Measurements from ENCODE around the gene TFRC. TPM values are rescaled to one million over a fixed set of nuclear protein-coding genes. Genes with fewer than 3 reads are reported as not detected.

The TFRC gene
- total RNA-seq, 1 experiment from 2014 or later = 143 TPM

DNA sequence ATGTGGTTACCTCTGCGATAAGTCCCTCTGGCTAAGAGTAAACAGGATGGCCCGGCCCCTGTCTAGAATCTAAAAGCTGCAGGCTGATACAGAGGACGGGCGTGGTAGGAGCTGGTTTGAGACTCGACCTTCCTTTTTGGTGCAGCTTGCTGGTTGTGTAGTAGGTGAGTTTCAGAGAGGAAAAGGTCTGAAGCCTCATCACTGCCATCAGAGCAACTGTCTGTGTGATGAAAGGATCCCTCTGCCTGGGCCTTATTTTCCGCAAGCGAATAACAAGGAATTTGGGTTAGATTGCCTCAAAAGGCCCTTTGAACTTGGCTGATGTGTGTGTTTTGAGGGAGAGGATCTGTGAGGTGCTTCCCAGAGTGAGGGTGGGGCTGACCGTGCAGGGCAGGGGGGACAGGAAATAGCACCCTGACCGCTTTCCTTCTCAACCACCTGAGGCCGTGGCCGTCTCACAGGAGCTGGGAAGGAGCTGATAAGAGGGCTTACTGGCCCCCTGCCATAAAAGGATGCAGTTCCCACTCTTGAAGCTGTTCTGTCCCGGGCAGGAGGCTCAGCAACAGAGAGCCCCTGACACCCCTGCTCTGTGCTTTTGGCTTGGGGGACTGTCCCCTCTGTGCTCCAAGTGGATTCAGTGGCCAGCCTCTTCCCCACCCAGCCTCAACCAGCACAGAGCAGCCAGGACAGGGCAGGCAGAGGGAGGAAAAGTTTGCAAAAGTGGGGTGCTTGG, 45.6 kb upstream of the TFRC start:
- H3K27me3 Mint-ChIP-seq (ENCODE audit: low read depth) = no peaks in the 10 kb centered on the region
- H3K27ac Mint-ChIP-seq = peak overlapping the region; percentile 22; the same call in 1 of the 2 replicates
- H3K4me3 Mint-ChIP-seq = no peak overlapping the region
- ChIA-PET POLR2A (interaction anchor here (0.7 kb wide), 1 partner anchor 79 kb away, joined by 4 read pairs; no protein-coding TSS in a partner anchor), CTCF (no interaction called here)
- 0 out of 2 replicates have a peak, but pooled peaks cover 3% of the 10 kb centered on the region for H3K9me3 Mint-ChIP-seq
- TF ChIP-seq ZNF121 (CRISPR knock-in tag; IDR thresholded peaks at IDR 0.05) (peak; percentile 22; the same call in 1 of the 2 replicates), SMAD3 (CRISPR knock-in tag; IDR thresholded peaks at IDR 0.05; ENCODE audit: borderline replicate concordance) (no peak)
- H3K4me1 Mint-ChIP-seq = peaks cover 9% of the 10 kb centered on the region
- no peak for ATAC-seq
- no peaks in the 10 kb centered on the region for H3K36me3 Mint-ChIP-seq
- no peak for DNase-seq (ENCODE audit: low spot score)

DNA sequence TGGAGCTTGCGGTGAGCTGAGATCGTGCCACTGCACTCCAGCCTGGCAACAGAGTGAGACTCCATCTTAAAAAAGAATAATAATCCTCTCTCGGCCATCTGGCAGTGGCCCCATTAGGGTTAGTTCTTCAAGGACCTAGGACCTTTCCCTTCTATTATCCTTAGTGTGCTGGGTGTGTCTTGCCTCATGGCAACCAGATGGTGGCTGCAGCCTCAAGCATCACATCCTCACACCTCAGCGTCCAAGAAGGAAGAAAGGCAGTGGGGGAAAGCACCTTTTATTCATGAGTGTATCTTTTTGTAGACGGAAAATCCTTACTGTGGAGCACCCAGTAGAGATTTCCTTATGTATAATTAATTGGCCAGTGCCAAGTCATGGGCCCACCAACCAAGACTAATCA, 42.7 kb upstream of the TFRC start:
- H3K4me1 Mint-ChIP-seq = peaks cover 9% of the 10 kb centered on the region
- ATAC-seq (no peak), DNase-seq (ENCODE audit: low spot score) (no peak)
- no peaks in the 10 kb centered on the region for H3K9me3 Mint-ChIP-seq
- ChIA-PET POLR2A (no interaction called here), CTCF (no interaction called here)
- no peak overlapping the region for H3K4me3 Mint-ChIP-seq
- TF ChIP-seq, protein P1, sequence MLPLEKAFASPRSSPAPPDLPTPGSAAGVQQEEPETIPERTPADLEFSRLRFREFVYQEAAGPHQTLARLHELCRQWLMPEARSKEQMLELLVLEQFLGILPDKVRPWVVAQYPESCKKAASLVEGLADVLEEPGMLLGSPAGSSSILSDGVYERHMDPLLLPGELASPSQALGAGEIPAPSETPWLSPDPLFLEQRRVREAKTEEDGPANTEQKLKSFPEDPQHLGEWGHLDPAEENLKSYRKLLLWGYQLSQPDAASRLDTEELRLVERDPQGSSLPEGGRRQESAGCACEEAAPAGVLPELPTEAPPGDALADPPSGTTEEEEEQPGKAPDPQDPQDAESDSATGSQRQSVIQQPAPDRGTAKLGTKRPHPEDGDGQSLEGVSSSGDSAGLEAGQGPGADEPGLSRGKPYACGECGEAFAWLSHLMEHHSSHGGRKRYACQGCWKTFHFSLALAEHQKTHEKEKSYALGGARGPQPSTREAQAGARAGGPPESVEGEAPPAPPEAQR (CRISPR knock-in tag; IDR thresholded peaks at IDR 0.05) = no peak
- TF ChIP-seq GRHL2 (CRISPR knock-in tag; IDR thresholded peaks at IDR 0.05; ENCODE audit: insufficient replicate concordance, severe bottlenecking) (no peak), ZNF219 (CRISPR knock-in tag; IDR thresholded peaks at IDR 0.05; ENCODE audit: borderline replicate concordance) (no peak), TCF7 (CRISPR knock-in tag; IDR thresholded peaks at IDR 0.05; ENCODE audit: low read depth) (no peak), ZNF263 (CRISPR knock-in tag; IDR thresholded peaks at IDR 0.05; ENCODE audit: low read depth) (no peak), GTF2I (CRISPR knock-in tag; conservative IDR thresholded peaks at IDR 0.05) (no peak), NFYB (CRISPR knock-in tag; conservative IDR thresholded peaks at IDR 0.05; ENCODE audit: low read depth) (no peak), JUN (CRISPR knock-in tag; IDR thresholded peaks at IDR 0.05) (no peak), OVOL2 (CRISPR knock-in tag; IDR thresholded peaks at IDR 0.05; ENCODE audit: borderline replicate concordance) (no peak), TEAD4 (CRISPR knock-in tag; IDR thresholded peaks at IDR 0.05) (no peak), NR2C2 (CRISPR knock-in tag; IDR thresholded peaks at IDR 0.05) (no peak), FOXP1 (CRISPR knock-in tag; IDR thresholded peaks at IDR 0.05; ENCODE audit: borderline replicate concordance) (no peak), RORB (CRISPR knock-in tag; IDR thresholded peaks at IDR 0.05) (no peak), TEAD1 (CRISPR knock-in tag; IDR thresholded peaks at IDR 0.05) (no peak)
- TF ChIP-seq, protein P2, sequence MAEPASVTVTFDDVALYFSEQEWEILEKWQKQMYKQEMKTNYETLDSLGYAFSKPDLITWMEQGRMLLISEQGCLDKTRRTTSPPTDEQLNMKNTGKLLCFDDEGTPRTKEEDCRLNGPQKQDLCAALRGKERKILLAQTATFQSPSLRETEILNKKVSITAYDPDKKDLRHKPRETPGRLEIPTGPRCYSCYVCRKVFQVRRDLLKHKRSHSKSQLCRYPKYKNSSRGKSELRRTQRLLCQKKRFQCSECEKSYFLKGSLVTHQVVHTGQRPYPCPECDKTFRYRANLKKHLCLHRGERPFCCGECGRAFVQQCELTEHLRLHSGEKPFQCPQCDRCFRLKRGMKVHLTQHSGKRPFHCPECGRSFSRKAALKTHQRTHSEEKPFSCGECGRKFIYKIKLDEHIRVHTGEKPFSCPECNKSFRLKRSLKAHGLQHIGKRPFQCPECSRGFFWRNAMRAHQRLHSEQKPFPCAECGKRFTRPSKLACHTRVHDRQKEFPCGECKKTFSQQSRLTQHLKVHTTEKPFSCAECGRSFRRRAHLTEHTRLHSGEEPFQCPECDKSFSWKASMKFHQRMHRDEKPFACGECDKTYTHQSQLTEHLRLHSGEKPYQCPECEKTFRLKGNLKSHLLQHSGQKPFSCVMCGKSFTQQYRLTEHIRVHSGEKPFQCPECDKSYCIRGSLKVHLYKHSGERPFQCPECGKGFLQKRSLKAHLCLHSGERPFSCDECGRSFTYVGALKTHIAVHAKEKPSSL (CRISPR knock-in tag; conservative IDR thresholded peaks at IDR 0.05) = no peak
- TF ChIP-seq, protein P3, sequence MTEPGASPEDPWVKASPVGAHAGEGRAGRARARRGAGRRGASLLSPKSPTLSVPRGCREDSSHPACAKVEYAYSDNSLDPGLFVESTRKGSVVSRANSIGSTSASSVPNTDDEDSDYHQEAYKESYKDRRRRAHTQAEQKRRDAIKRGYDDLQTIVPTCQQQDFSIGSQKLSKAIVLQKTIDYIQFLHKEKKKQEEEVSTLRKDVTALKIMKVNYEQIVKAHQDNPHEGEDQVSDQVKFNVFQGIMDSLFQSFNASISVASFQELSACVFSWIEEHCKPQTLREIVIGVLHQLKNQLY (CRISPR knock-in tag; IDR thresholded peaks at IDR 0.05) = no peak
- TF ChIP-seq, protein P4, sequence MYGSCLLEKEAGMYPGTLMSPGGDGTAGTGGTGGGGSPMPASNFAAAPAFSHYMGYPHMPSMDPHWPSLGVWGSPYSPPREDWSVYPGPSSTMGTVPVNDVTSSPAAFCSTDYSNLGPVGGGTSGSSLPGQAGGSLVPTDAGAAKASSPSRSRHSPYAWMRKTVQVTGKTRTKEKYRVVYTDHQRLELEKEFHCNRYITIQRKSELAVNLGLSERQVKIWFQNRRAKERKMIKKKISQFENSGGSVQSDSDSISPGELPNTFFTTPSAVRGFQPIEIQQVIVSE (CRISPR knock-in tag; IDR thresholded peaks at IDR 0.05; ENCODE audit: borderline replicate concordance) = no peak
- H3K27me3 Mint-ChIP-seq (ENCODE audit: low read depth) = no peaks in the 10 kb centered on the region
- H3K27ac Mint-ChIP-seq = no peak overlapping the region
- H3K36me3 Mint-ChIP-seq = no peaks in the 10 kb centered on the region

Measured in WTC11 (cell line).